ENCODE measurements around the gene SLIT1. TPM values are rescaled to one million over a fixed set of nuclear protein-coding genes. Genes with fewer than 3 reads are reported as not detected.

SLIT1 gene
- total RNA-seq, 2 experiments from 2014 or later: 0.13 to 1.0 TPM

DNA sequence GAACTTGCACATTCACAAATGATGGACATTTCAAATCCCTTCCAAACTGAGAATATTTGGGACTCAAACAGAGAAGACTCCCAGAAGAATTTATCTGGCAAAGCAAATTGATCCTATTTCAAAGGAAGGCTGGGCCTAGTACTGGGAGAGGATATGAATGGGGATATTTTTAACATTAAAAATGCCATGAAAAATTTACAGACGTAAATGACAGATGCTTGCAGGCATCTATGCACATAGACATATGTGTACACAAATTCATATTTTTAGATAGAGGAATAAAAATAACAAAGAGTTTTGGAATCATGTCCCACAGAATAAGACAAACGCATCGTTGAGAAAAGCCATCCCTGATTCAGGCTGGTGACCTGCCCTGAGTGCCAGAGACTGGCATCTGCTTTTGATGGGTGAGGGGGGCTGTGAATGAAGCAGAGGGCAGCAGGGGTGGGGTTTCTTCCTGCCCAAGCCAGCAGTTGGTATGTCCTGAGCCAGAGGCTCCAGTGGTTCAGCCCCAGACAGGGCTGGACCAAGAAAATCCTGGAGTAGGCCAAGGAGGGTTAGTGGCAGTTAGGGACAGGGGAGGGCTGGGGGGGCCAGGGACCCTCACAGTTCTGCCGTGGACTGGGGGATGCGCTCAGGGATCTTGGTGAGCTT is 138.5 kb downstream of the SLIT1 start:
- no peak for TF ChIP-seq EZH2phosphoT487 (IDR thresholded peaks at IDR 0.05; ENCODE audit: borderline replicate concordance, low read depth, low read length)
- TF ChIP-seq, protein P1, sequence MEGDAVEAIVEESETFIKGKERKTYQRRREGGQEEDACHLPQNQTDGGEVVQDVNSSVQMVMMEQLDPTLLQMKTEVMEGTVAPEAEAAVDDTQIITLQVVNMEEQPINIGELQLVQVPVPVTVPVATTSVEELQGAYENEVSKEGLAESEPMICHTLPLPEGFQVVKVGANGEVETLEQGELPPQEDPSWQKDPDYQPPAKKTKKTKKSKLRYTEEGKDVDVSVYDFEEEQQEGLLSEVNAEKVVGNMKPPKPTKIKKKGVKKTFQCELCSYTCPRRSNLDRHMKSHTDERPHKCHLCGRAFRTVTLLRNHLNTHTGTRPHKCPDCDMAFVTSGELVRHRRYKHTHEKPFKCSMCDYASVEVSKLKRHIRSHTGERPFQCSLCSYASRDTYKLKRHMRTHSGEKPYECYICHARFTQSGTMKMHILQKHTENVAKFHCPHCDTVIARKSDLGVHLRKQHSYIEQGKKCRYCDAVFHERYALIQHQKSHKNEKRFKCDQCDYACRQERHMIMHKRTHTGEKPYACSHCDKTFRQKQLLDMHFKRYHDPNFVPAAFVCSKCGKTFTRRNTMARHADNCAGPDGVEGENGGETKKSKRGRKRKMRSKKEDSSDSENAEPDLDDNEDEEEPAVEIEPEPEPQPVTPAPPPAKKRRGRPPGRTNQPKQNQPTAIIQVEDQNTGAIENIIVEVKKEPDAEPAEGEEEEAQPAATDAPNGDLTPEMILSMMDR (conservative IDR thresholded peaks at IDR 0.05; ENCODE audit: low read length): no peak
- H3K4me1 ChIP-seq (ENCODE audit: insufficient read depth, low read length, poor library complexity, severe bottlenecking): peaks cover 9% of the 10 kb centered on the region
- H3K79me2 ChIP-seq (ENCODE audit: insufficient read depth, low read depth, low read length): no peaks in the 10 kb centered on the region
- no peaks in the 10 kb centered on the region for H3K9me3 ChIP-seq (ENCODE audit: low read length)
- no peak for DNase-seq (ENCODE audit: low spot score)
- H3K27ac ChIP-seq (ENCODE audit: low read depth, low read length, poor library complexity, severe bottlenecking): no peak overlapping the region
- H3K4me2 ChIP-seq (ENCODE audit: low read length): no peak overlapping the region
- intact Hi-C loops (cut with micrococcal nuclease; ENCODE audit: unreplicated experiment): no loop called here
- H2AFZ ChIP-seq (ENCODE audit: low read length): no peak overlapping the region
- H3K4me3 ChIP-seq (ENCODE audit: low read depth, low read length, poor library complexity, severe bottlenecking): no peak overlapping the region
- no TSS peak for BruUV-seq (replicated peaks)
- H4K20me1 ChIP-seq (ENCODE audit: insufficient read depth, low read length): no peaks in the 10 kb centered on the region
- H3K36me3 ChIP-seq (ENCODE audit: insufficient read depth, low read length): no peaks in the 10 kb centered on the region
- POLR2A ChIA-PET: no interaction called here
- CTCF ChIA-PET (ENCODE audit: unreplicated experiment): no interaction called here
- no peaks in the 10 kb centered on the region for H3K9me2 ChIP-seq (ENCODE audit: insufficient read depth, low read length)

DNA sequence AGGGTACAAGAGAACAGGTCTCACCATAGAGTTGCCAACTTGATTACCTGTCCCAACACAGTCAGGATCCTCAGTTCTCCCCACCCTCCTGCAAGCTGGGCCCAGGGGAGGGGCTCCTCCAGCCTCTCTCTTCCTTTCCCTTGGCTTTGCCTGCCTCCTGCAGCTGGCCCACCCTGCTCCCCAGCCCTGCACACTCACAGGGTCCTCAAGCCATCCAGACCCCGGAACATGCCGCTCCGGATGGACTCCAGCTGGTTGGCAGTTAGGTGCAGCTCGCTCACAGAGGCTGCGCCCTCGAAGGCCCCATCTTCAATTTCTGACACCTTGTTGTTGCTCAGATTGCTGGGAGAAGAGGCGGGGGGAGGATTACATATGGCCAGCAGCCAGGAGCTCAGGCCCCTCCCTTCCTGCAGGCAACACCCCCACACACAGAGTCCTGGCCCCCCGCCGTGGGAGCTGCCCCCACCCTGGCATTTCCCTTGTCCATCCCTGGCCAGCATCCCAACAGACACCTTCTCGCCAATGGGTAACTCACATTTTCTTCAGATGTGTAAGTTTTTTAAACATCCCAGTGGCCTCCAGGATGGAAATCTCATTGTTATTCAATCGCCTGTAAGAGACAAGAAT is 139.2 kb downstream of the SLIT1 start:
- peaks cover 9% of the 10 kb centered on the region for H3K4me1 ChIP-seq (ENCODE audit: insufficient read depth, low read length, poor library complexity, severe bottlenecking)
- TF ChIP-seq EZH2phosphoT487 (IDR thresholded peaks at IDR 0.05; ENCODE audit: borderline replicate concordance, low read depth, low read length): no peak
- TF ChIP-seq, protein P1 (conservative IDR thresholded peaks at IDR 0.05; ENCODE audit: low read length): no peak
- CTCF ChIA-PET (ENCODE audit: unreplicated experiment): no interaction called here
- no peaks in the 10 kb centered on the region for H3K9me3 ChIP-seq (ENCODE audit: low read length)
- H3K4me3 ChIP-seq (ENCODE audit: low read depth, low read length, poor library complexity, severe bottlenecking): no peak overlapping the region
- POLR2A ChIA-PET: interaction anchor here (0.5 kb wide), 1 partner anchor 826 kb away, joined by 3 read pairs; no protein-coding TSS in a partner anchor
- H3K27ac ChIP-seq (ENCODE audit: low read depth, low read length, poor library complexity, severe bottlenecking): no peak overlapping the region
- BruUV-seq (replicated peaks): no TSS peak
- intact Hi-C loops (cut with micrococcal nuclease; ENCODE audit: unreplicated experiment): no loop called here
- H4K20me1 ChIP-seq (ENCODE audit: insufficient read depth, low read length): no peaks in the 10 kb centered on the region
- H3K79me2 ChIP-seq (ENCODE audit: insufficient read depth, low read depth, low read length): no peaks in the 10 kb centered on the region
- DNase-seq (ENCODE audit: low spot score): no peak
- H3K9me2 ChIP-seq (ENCODE audit: insufficient read depth, low read length): no peaks in the 10 kb centered on the region
- H3K4me2 ChIP-seq (ENCODE audit: low read length): no peak overlapping the region
- H3K36me3 ChIP-seq (ENCODE audit: insufficient read depth, low read length): no peaks in the 10 kb centered on the region
- H2AFZ ChIP-seq (ENCODE audit: low read length): no peak overlapping the region

DNA sequence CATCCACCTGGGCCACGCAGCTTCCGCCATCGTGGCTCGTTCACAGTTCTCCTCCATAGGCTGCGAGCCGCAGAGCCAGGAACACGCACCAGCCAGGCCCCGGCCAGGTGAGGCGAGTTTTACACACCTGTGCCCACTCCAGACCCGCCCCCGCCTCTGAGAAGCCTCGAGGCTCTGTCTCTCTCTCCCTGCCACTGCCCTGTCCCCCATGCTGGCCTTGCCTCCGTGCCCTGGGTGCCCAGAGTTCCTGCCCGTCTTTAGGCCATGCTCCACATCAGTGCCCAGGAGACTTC is 142.2 kb downstream of the SLIT1 start:
- Histone ChIP-seq H3K4me1 (ENCODE audit: insufficient read depth, low read length, poor library complexity, severe bottlenecking) (no peaks in the 10 kb centered on the region), H2AFZ (ENCODE audit: low read length) (no peak overlapping the region), H3K27ac (ENCODE audit: low read depth, low read length, poor library complexity, severe bottlenecking) (no peak overlapping the region), H3K79me2 (ENCODE audit: insufficient read depth, low read depth, low read length) (no peaks in the 10 kb centered on the region), H3K4me3 (ENCODE audit: low read depth, low read length, poor library complexity, severe bottlenecking) (no peak overlapping the region), H4K20me1 (ENCODE audit: insufficient read depth, low read length) (no peaks in the 10 kb centered on the region), H3K9me2 (ENCODE audit: insufficient read depth, low read length) (no peaks in the 10 kb centered on the region), H3K36me3 (ENCODE audit: insufficient read depth, low read length) (no peaks in the 10 kb centered on the region), H3K9me3 (ENCODE audit: low read length) (no peaks in the 10 kb centered on the region), H3K4me2 (ENCODE audit: low read length) (no peak overlapping the region)
- BruUV-seq (replicated peaks): no TSS peak
- no peak for TF ChIP-seq EZH2phosphoT487 (IDR thresholded peaks at IDR 0.05; ENCODE audit: borderline replicate concordance, low read depth, low read length)
- TF ChIP-seq, protein P1 (conservative IDR thresholded peaks at IDR 0.05; ENCODE audit: low read length): no peak
- DNase-seq (ENCODE audit: low spot score): no peak
- intact Hi-C loops (cut with micrococcal nuclease; ENCODE audit: unreplicated experiment): no loop called here
- POLR2A ChIA-PET: no interaction called here
- CTCF ChIA-PET (ENCODE audit: unreplicated experiment): no interaction called here
